PC-9 (cell line): ENCODE measurements around the gene GADD45A.

Source experiments
- EZH2 ChIP-seq: fragments of 200-600 bp; sonication (generic); IDR thresholded peaks from 2 replicates; pipeline ENCODE4 v1.8.0; 2017; ENCODE audit warnings: antibody characterized with exemption, low read depth
- TF ChIP-seq, protein P1 (sequence below): fragments of 200-600 bp; sonication (generic); conservative IDR thresholded peaks from 2 replicates; pipeline ENCODE4 v1.6.1; 2017; ENCODE audit warnings: mixed run types, antibody characterized with exemption, mild to moderate bottlenecking, moderate library complexity

DNA sequence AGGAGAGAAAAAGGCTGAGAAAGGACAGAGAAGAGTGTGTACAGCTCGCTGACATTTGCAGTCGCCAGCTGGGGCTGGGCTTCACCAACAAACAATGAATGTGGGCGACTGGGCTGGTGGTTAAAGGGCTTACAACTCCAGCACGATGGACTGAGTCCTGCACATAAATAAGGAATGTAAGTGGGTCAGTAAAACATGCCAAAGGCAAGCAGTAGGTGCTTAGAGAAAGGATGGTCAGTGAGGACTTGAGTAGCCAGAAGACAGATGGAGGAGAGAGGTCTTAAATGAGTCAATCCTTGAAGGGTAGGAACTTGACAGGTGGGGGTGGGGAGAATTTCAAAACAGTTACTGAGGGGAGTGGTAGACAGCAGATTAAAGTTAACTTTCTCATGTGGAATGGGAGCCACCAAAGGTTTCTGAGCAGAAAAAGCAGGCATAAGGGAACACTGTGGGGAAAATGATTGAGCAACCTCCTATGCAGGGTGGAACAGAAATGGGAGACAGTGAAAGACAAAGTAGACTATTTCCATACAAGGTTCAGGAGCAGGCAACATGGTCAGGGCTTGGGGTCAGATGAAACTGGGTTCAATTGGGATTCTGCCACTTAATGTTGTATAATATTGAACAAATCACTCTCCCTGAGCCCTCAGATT lies 37.4 kb downstream of the GADD45A start:
- no peak for TF ChIP-seq EZH2
- TF ChIP-seq, protein P1, sequence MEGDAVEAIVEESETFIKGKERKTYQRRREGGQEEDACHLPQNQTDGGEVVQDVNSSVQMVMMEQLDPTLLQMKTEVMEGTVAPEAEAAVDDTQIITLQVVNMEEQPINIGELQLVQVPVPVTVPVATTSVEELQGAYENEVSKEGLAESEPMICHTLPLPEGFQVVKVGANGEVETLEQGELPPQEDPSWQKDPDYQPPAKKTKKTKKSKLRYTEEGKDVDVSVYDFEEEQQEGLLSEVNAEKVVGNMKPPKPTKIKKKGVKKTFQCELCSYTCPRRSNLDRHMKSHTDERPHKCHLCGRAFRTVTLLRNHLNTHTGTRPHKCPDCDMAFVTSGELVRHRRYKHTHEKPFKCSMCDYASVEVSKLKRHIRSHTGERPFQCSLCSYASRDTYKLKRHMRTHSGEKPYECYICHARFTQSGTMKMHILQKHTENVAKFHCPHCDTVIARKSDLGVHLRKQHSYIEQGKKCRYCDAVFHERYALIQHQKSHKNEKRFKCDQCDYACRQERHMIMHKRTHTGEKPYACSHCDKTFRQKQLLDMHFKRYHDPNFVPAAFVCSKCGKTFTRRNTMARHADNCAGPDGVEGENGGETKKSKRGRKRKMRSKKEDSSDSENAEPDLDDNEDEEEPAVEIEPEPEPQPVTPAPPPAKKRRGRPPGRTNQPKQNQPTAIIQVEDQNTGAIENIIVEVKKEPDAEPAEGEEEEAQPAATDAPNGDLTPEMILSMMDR, result no peak
